T-helper 2 cell (primary cell): ENCODE results near the gene GPR87.
A peak's percentile ranks its signal among the peaks of the same experiment; 100 is the strongest.

Experiments used
- DNase-seq, 5 experiments: peaks; one replicate each; pipeline versions ENCODE4 v3.0.0 to v3.0.0-alpha.2; 2012 to 2022

GPR87 gene

DNA sequence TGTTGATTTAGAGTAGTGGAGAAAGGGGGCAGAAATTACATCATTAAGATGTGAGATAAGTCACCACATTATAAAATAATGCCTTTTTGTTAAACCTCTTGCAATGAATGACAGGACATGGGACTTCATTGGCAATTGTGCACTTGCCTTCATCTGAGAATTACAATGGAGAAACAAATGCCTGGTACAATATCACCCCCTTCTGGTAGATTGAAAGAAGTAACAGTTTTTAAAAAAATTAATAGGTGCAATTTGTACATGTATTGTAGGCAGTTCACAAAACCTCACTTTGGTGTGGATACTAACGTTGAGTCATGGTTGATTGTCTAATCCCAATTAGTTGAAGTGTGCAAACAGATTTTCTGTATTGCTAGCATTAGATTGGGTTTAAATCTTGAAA is 33.7 kb downstream of the GPR87 start:
- DNase-seq = peak in 2 of 5 experiments; percentile 50 to 79

DNA sequence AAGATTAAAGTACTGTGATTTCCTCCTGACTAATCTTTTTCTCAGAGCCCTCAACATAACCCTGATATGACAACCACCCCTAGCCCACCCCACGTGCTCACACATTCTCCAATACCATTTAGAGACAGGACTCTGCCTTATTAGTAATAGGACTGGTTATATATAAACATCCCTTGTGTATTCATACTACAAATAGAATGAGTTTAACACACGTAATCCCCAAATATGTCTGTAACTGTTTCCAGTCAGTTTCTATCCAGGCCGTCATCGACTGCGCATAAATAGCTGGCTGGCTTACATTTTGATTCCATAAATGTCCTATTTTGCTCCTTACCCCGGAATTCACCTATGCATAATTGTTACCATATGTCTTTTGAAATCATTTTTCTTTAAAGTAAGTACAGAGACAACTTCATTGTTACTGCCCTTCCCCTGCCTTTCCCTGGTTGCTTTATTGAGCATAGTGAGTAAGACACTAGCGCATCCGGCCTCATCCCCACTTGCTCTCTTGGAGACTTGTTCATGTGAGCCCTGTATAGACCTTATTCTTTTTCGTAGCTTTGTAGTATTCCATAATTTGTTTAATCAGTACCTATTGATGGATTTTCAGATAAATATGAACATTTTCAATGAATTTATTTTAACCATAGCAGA is 34.8 kb downstream of the GPR87 start:
- no peak for DNase-seq

DNA sequence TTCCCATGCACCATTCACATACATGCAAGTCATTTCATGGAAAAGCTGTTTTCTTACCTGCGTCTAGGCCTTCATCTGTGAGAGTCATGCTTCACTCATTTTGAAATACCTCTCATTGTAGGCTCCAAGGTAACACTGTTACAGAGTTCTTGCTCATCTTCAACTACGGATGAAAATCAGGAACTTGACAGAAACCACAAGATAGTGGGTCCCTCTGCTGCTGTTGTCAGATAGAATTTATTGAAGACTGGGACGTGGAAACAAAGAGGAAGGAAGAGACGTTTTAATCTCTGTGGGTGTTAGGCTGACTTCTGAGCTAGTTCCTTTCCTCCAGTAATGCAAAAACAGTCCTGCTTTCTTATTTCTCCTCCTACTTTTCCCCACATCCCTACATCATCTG is 38.4 kb downstream of the GPR87 start, which contains the start of gene P2RY14:
Gene P2RY14, minus strand, starts transcription at position 313 of the 400 bp plus-strand sequence. CDS start 64,226 bp downstream, outside the sequence.
- peak in 2 of 5 experiments; percentile 27 to 61 for DNase-seq

DNA sequence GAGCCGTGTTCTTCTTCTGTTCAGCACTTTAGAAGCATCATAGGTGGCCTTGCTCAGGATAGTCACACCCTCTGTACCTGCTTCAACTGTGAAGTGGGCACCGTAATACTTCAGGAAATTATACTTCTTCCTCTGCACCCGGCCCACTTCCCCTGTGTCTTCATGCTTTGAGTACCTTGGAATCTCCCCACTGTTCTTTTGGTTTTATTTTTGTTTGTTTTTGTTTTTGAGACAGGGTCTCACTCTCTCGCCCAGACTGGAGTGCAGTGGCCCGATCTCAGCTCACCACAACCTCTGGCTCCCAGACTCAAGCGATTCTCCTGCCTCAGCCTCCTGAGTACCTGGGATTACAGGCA is 40.0 kb downstream of the GPR87 start:
- DNase-seq = peak in 3 of 5 experiments; percentile 5 to 76 (median 67)

DNA sequence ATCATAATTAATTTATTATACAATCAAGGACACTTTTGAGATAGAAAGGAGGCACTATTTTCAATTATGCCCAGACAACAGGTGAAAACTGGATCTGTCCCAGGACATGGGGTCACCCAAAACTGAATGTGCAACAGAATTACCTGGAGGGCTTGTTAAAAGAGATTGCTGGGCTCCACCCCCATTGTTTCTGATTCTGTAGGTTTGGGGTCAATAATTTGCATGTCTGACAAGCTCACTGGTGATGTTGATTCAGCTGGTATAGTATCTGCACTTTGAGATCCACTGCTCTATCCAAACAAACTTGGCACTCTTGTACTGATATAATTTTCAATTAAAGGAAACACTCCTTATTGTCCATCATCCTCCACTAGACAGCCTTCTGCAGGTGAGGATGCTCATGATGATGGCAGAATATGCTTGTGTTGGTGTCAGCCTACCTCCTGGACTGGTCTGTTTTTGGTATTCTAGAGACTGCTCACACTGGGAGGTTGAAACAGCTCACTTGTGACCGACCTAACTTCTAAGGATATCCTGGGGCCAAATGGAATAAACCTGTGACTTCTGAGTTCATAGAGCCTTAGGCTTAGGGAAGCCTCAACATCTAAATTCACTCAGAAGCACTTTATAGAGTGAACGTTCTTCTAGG is 40.5 kb downstream of the GPR87 start:
- DNase-seq = peak in 1 of 5 experiments; percentile 5

DNA sequence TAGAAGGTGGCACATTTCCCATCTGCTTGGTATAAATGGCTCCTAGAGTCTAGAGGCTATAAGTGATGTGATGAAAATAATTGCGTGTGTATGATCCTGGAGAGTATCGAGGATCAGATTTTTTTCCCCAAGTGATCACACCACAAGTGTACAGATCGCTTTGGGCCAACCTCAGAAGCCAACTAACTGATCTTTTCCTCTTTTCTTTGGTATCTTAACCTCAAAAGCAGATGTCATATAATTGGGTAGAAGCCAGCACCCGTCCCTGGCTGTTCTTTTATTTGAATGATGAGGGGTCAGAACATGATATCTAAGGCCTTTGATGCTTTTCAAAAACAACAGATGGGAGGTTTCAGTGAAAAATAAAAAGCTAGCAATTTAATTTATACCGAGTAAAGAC is 41.5 kb downstream of the GPR87 start:
- DNase-seq = peak in 1 of 5 experiments; percentile 65

DNA sequence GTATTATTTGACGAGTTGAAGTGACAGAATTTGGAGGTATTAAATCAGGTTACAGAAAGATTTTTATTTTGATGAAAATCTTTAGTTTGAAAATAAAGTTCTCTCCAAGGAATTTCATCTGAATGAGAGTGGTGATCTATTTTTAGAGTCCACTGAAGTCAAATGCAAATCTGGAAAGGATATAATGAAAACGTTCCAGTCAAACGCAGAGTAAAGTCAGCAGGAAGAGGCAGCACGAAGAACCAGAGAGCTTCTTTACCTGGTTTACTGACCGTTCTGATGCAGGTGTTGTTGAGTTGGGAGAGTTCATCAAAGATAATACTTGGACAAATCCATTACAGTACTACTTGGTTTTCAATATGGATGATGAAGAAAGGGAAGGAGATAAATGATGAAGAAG is 47.0 kb downstream of the GPR87 start:
- no peak for DNase-seq

DNA sequence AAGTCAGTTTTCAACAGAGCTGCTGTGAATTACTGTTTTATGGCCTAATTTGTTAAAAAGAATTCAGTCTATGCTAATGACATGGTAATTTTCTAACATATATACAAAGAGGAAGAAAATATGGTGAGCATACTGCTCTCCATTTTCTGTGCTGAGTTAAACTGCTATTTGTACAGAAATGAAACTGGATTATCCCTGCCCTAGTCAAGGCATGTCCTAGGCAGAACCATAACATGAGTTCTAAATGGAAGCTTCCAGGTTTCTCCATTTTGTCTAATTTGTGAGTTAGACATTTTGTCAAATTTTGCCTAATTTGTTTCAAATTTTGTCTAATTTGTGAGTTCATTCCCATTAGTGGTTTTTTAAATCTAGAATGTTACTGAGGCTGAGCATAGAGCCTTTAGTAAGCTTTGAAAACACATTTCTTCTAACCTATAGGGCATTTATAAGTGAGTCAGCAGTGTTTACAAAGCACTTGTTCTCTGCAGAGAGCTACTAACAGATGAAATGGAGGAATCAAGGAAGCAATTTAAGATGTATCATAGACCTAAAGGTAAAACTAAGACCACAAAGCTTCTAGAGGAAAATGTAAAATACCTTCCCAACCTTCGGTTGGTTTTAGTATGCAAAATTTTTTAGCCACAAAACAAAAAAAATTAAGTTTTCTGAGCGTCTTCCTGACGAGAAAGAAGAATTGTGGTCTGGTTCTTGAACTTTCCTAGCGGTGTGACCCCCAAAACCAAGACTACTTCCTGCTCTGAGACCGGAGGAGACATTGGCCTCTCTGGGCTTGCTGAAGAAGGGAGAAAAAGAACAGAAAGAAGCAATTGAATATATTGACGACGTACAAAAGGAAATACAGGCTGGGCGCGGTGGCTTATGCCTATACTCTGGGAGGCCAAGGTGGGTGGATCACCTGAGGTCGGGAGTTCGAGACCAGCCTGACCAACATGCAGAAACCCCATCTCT is 48.1 kb downstream of the GPR87 start:
- DNase-seq = peak in 2 of 5 experiments; percentile 69 to 83

DNA sequence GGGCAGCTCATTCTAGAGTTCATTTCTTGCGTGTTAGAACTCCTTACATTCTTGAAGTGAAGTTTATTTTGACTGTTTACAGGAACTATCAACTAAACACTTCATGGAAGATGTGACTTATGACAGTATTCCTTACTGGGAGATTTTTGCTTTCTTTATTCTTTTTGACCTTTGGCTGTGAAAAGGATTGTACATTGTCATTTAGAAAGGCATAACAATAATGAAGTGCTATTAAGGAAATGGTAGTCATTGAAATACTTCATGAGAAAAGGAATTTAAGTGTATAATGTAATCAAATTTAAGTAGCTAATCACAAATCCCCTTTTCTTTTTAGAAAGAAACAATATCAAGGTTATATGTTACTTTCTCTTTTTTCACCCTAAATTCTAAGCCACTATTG is 49.6 kb downstream of the GPR87 start:
- no peak for DNase-seq

DNA sequence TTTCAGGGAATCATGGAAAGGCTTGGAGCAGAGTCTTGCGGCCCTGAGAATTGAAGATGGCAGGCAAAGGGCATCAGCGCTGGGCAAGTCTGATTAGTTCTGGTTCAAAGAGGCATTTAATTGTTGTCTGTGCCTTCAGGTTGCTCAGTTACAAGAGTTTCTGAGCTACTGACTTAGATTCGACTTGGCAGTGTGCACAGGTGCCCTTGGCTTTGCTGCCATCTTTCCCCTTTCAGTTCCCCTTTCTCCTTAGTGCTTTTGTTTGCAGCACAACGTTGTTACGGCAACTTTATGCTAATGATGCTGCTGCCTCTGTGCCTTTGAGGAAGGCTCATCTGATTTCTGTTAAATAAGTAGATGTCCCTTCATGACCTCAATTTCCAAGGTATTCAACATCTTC is 50.8 kb downstream of the GPR87 start:
- no peak for DNase-seq

DNA sequence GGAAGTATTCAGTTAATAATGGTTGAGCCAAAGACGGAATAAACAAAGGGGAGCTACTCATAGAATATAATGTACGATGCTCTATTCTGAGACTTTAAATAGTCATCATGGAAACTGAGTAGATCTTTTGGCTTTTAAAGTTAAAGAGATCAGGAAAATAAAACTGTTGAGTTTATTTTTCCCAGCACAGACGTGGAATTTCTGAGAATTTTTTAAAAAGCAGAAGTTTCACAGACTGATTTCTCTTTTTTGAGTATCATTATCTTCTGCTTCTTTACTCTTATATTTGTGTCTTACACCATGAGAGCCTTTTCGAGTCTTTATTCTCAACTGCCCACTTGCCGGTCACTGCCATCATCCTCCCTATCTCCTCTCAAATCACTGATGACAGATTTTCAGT is 51.5 kb downstream of the GPR87 start:
- no peak for DNase-seq

DNA sequence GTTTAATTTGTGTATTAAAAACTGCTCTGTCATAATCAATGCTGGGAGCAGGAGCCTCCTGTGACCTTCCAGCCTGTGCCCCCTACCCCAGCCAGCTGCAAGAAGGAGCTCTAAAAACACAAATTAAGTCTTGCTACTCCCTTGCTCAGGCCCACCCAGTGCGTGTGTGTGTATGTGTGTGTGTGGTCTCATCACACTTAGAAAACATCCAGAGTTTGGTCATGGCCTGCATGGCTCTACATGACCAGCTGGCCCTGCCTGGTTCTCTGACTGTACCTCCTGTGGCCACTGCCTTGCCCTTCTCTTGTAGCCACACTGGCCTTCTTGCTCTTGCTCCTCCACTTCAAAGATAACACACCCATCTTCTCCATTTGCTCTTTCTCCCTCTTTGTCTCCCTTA is 52.0 kb downstream of the GPR87 start:
- DNase-seq = no peak

DNA sequence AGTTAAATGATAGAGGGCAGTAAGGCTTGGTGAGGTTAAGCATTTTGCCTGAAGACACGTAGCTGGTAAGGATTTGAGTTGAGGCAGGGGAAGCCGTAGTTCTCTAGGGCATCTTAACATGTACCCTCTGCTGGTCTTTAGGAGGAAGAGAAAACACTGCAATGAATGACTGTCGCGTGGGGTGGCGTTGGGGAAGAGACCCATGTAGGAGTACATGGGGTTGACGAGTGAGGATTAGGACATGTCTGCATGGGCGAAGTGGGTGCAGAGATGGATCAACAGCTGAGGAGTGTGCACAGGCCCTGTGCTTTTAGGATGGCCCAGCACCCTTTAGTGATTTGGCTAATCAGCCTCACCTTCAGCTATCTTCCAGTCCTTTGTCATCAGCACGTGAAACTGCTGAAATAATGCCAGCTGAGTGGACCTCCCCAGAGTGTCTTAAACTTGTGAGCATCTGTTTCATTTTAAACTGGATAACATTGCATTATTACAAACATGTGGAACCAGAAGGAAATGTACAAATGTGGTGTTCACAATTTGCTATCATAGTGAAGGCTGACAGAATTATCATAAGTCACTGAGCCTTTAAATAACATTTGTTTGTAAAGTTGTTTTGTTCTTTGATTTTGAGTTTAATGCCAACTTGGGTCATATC is 53.6 kb downstream of the GPR87 start:
- no peak for DNase-seq

DNA sequence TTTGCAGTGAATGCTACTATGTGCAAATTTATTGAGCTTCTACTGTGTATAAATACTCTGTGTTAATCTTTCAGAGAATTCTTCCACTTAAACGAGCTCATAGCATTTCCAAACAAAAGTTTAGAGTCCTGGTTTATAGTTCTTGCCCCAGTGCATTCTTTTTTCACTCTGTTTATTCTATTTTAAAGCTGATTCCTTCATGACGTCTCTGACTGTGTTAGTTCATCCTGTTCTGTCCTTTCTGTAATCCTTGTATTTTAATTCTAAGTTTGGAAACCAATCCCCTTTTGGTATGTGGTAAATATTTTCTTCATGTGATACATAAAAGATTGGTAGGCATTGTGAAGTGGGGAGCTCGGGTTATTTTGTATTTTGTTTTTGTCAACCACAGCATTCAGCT is 57.0 kb downstream of the GPR87 start:
- DNase-seq = no peak

DNA sequence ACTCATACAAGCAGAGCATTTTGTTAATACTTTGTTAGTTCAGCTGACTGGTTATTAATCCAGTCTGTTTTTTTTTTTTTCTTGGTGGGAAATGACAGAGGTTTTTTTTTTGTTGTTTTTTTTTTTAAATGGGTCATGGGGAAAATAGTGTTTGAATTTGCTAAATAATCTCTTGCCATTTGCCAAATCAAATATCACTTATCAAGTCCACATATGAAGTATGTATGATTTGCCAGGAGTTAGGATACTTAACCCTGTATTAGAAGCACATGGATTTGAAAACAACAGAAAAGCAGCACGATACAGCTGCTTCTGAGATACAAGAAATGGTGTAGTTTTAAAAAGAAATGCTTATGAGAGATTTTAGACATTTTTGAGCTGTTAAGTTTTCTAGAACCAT is 59.9 kb downstream of the GPR87 start:
- DNase-seq = no peak

DNA sequence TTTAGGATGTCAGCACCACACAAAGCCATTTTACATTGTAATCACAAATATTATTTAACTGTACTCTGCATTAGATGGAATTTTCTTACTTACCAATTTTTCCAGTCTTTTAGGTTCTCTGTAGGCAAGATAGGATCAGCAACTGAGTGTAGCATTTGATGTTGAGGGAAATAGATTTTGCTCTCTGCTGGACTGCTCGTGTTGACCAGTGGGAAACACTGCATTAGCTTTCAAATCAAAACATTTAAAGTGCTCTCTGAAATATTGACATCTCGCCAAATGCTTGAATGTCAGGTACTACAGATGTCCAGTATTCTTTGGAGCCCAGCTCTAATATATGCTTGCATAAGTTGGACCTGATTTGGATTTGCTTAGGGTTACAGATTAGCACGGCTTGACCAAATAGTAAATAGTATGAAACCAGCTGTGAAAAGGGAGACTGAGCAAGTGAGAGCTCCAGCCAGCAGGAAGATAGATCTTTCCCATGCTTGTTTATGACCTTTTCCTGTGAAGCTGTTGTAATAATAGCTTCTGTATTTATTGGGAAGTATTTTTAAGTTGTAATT is 67.8 kb downstream of the GPR87 start:
- DNase-seq = no peak
